SK-N-MC (cell line): ENCODE results near the gene CGB8.

Source experiments
- EZH2 ChIP-seq: fragments of 200-600 bp; sonication (generic); IDR thresholded peaks from one replicate; pipeline ENCODE4 v1.6.1; 2017; ENCODE audit warnings: antibody characterized with exemption
- FOXP2 ChIP-seq: optimal IDR thresholded peaks from 2 replicates; pipeline ENCODE3; 2011; ENCODE audit warnings: mild to moderate bottlenecking, moderate library complexity; ENCODE audit not compliant: insufficient read depth; ENCODE audit errors: extremely low read length, control extremely low read depth
- POLR2AphosphoS5 ChIP-seq: IDR thresholded peaks from 2 replicates; pipeline ENCODE4 v1.6.1; 2012; ENCODE audit warnings: mild to moderate bottlenecking, low read depth, low read length, borderline replicate concordance

GRCh38 chr19:49084206-49085019, 35.5 kb upstream of the CGB8 start:
- TF ChIP-seq POLR2AphosphoS5 (no peak), EZH2 (no peak), FOXP2 (no peak)
